RWPE1 (cell line): ENCODE data around the gene RIPOR3.
"Not testable (repeated sequence)": the region's sequence is repeated elsewhere in the genome, so short reads cannot be mapped to it uniquely, and the experiment has no call there.

Experiments
- CTCF ChIA-PET: fragments of 350-600 bp; sonication (Branson Sonifier 250); formaldehyde crosslinking; extraction: SDS; loops from one replicate; lab custom pipeline; 2021; lab: Yijun Ruan, JAX
- POLR2A ChIA-PET: fragments of 400-600 bp; formaldehyde crosslinking; extraction: SDS; loops from one replicate; lab custom pipeline; 2020; ENCODE audit warnings: antibody characterized with exemption; ENCODE audit not compliant: low non-redundant PET; lab: Yijun Ruan, JAX
- DNase-seq: peaks from one replicate; pipeline ENCODE4 v3.0.0; 2012; ENCODE audit warnings: low spot score
- H3K27ac ChIP-seq: fragments of 450-650 bp; 2 replicates; pipeline ENCODE4 v1.5.1; 2017
- CTCF ChIP-seq: fragments of 450-650 bp; conservative IDR thresholded peaks from 2 replicates; pipeline ENCODE4 v1.5.1; 2017; ENCODE audit warnings: low read depth, mild to moderate bottlenecking

RIPOR3 gene

GRCh38 chr20:50720026-50720425 lies 28.7 kb upstream of the RIPOR3 start:
- no peak for TF ChIP-seq CTCF
- DNase-seq, result no peak
- POLR2A ChIA-PET, result interaction anchor here (0.6 kb wide), 1 partner anchor 731 kb away, joined by 3 read pairs; no protein-coding TSS in a partner anchor
- H3K27ac ChIP-seq, result no peak overlapping the region
- CTCF ChIA-PET, result interaction anchor here (0.7 kb wide), 1 partner anchor 74 kb away, joined by 3 read pairs; no protein-coding TSS in a partner anchor

GRCh38 chr20:50719328-50719727 lies 28.0 kb upstream of the RIPOR3 start:
- no peak for DNase-seq
- no peak overlapping the region for H3K27ac ChIP-seq
- CTCF ChIA-PET, result no interaction called here
- POLR2A ChIA-PET, result no interaction called here
- no peak for TF ChIP-seq CTCF

- CTCF ChIA-PET, result interaction anchor here (0.7 kb wide), 1 partner anchor 192 kb away, joined by 6 read pairs; no protein-coding TSS in a partner anchor
- no peak overlapping the region for H3K27ac ChIP-seq
- TF ChIP-seq CTCF, result no peak
- DNase-seq, result no peak
- POLR2A ChIA-PET, result interaction anchor here (0.6 kb wide), 1 partner anchor 11 kb away, joined by 4 read pairs; no protein-coding TSS in a partner anchor
Measured at GRCh38 chr20:50717974-50718761, 26.8 kb upstream of the RIPOR3 start.

- POLR2A ChIA-PET, result interaction anchor here (0.6 to 0.7 kb wide), 2 partner anchors 12 to 25 kb away, joined by 4 read pairs; no protein-coding TSS in a partner anchor
- no peak overlapping the region for H3K27ac ChIP-seq
- CTCF ChIA-PET, result interaction anchor here (0.7 to 1.1 kb wide), 3 partner anchors 32 to 72 kb away, joined by 3 to 7 read pairs (median 5); no protein-coding TSS in a partner anchor
- no peak for DNase-seq
- no peak for TF ChIP-seq CTCF
Measured at GRCh38 chr20:50717312-50717711, 26.0 kb upstream of the RIPOR3 start.

- no peak overlapping the region for H3K27ac ChIP-seq
- POLR2A ChIA-PET, result interaction anchor here (0.8 kb wide), 1 partner anchor 30 kb away, joined by 8 read pairs; no protein-coding TSS in a partner anchor
- no peak for TF ChIP-seq CTCF
- DNase-seq, result no peak
- CTCF ChIA-PET, result interaction anchor here (0.5 to 1.1 kb wide), 3 partner anchors 33 to 72 kb away, joined by 4 to 7 read pairs (median 5); no protein-coding TSS in a partner anchor
Measured at GRCh38 chr20:50716518-50716917, 25.2 kb upstream of the RIPOR3 start.

GRCh38 chr20:50715694-50716093 lies 24.4 kb upstream of the RIPOR3 start:
- POLR2A ChIA-PET, result no interaction called here
- CTCF ChIA-PET, result no interaction called here

GRCh38 chr20:50714426-50714825 lies 23.1 kb upstream of the RIPOR3 start:
- H3K27ac ChIP-seq, DNase-seq, POLR2A ChIA-PET: not testable (repeated sequence)
- CTCF ChIA-PET, result interaction anchor here (0.6 kb wide), 1 partner anchor 276 kb away, joined by 3 read pairs; no protein-coding TSS in a partner anchor

More at GRCh38 chr20:50715694-50716093, 24.4 kb upstream of the RIPOR3 start:
- no peak for DNase-seq
- H3K27ac ChIP-seq, result no peak overlapping the region
- no peak for TF ChIP-seq CTCF
